Karpas-422 (cell line): Measurements from ENCODE around the gene BICC1. TPM values are rescaled to one million over a fixed set of nuclear protein-coding genes. Genes with fewer than 3 reads are reported as not detected.

Experiments used
- DNase-seq: peaks from one replicate; pipeline ENCODE4 v3.0.0-alpha.2; 2015
- H2AFZ ChIP-seq: fragments of 200-600 bp; sonication (generic); 2 replicates; pipeline ENCODE4 v1.6.1; 2014; ENCODE audit warnings: antibody characterized with exemption, low read length, mixed read lengths
- H3K27ac ChIP-seq: fragments of 200-600 bp; sonication (generic); 2 replicates; pipeline ENCODE4 v1.5.1; 2014; ENCODE audit warnings: mild to moderate bottlenecking, low read length, moderate library complexity
- H3K27me3 ChIP-seq: fragments of 200-600 bp; sonication (generic); 2 replicates; pipeline ENCODE4 v1.6.1; 2014; ENCODE audit warnings: low read length, mixed read lengths
- H3K36me3 ChIP-seq: fragments of 200-600 bp; sonication (generic); 2 replicates; pipeline ENCODE4 v1.6.1; 2014; ENCODE audit warnings: low read length, mixed read lengths; ENCODE audit not compliant: insufficient read depth
- H3K4me1 ChIP-seq: fragments of 200-600 bp; sonication (generic); 2 replicates; pipeline ENCODE4 v1.6.1; 2014; ENCODE audit warnings: mild to moderate bottlenecking, low read length, mixed read lengths
- H3K4me2 ChIP-seq: fragments of 200-600 bp; sonication (generic); 2 replicates; pipeline ENCODE4 v1.6.1; 2014; ENCODE audit warnings: low read length, low read depth, mild to moderate bottlenecking; ENCODE audit not compliant: poor library complexity, severe bottlenecking
- H3K4me3 ChIP-seq: fragments of 200-600 bp; sonication (generic); 2 replicates; pipeline ENCODE4 v1.5.1; 2014; ENCODE audit warnings: mild to moderate bottlenecking, antibody characterized with exemption, low read length, mixed read lengths
- H3K79me2 ChIP-seq: fragments of 200-600 bp; sonication (generic); 2 replicates; pipeline ENCODE4 v1.6.1; 2014; ENCODE audit warnings: mild to moderate bottlenecking, low read length, mixed read lengths
- H3K9ac ChIP-seq: fragments of 200-600 bp; sonication (generic); 2 replicates; pipeline ENCODE4 v1.6.0; 2014; ENCODE audit warnings: low read length
- H3K9me2 ChIP-seq: fragments of 200-600 bp; sonication (generic), shearing (Covaris generic); replicated peaks from 2 replicates; pipeline ENCODE4 v1.6.0; 2014; ENCODE audit warnings: mild to moderate bottlenecking, low read length, moderate library complexity; ENCODE audit not compliant: insufficient read depth
- H3K9me3 ChIP-seq: fragments of 300-700, 200-600 bp; sonication (generic); 2 replicates; pipeline ENCODE4 v1.6.1; 2014; ENCODE audit warnings: low read length, mixed read lengths
- H4K20me1 ChIP-seq: fragments of 200-600 bp; sonication (generic); 2 replicates; pipeline ENCODE4 v1.6.1; 2014; ENCODE audit warnings: mild to moderate bottlenecking, antibody characterized with exemption, low read length, low read depth; ENCODE audit not compliant: insufficient read depth
- total RNA-seq: library from RNA; depleted of rRNA; stranded (reverse); fragments of >200 nt; shearing (Covaris generic); gene quantifications from 2 replicates; pipeline ENCODE4 v1.2.3, GENCODE V29; 2014; ENCODE audit warnings: low replicate concordance; rRNA removed

BICC1 gene
- not detected in 2 replicates for total RNA-seq

- Histone ChIP-seq H3K4me1 (no peaks in the 10 kb centered on the region), H2AFZ (no peak within 1 kb of the TSS), H3K9ac (no peak within 1 kb of the TSS), H3K9me3 (no peaks in the 10 kb centered on the region), H3K9me2 (no peaks in the 10 kb centered on the region), H3K36me3 (no peaks in the 10 kb centered on the region), H3K79me2 (no peaks in the 10 kb centered on the region), H3K27me3 (no peaks in the 10 kb centered on the region), H4K20me1 (no peaks in the 10 kb centered on the region), H3K4me3 (no peak within 1 kb of the TSS), H3K4me2 (no peak within 1 kb of the TSS), H3K27ac (no peak within 1 kb of the TSS)
- no peak for DNase-seq
Measured at GRCh38 chr10:58512491-58513187, at the start of gene BICC1. Gene BICC1, plus strand, starts transcription at chr10:58512872. Its CDS starts 272 bp downstream, at chr10:58513144.

GRCh38 chr10:58464956-58465355, 47.7 kb upstream of the BICC1 start:
- Histone ChIP-seq H3K4me2 (no peak overlapping the region), H3K4me3 (no peak overlapping the region), H3K9ac (no peak overlapping the region), H2AFZ (no peak overlapping the region), H3K27me3 (no peaks in the 10 kb centered on the region), H3K9me2 (no peaks in the 10 kb centered on the region), H3K27ac (no peak overlapping the region), H3K9me3 (no peaks in the 10 kb centered on the region), H3K36me3 (no peaks in the 10 kb centered on the region), H3K4me1 (no peaks in the 10 kb centered on the region), H3K79me2 (no peaks in the 10 kb centered on the region), H4K20me1 (no peaks in the 10 kb centered on the region)
- DNase-seq = no peak

- Histone ChIP-seq H3K9me3 (no peaks in the 10 kb centered on the region), H3K4me2 (no peak overlapping the region), H2AFZ (no peak overlapping the region), H3K9me2 (no peaks in the 10 kb centered on the region), H3K4me1 (no peaks in the 10 kb centered on the region), H3K36me3 (no peaks in the 10 kb centered on the region), H3K27me3 (no peaks in the 10 kb centered on the region), H4K20me1 (no peaks in the 10 kb centered on the region), H3K79me2 (no peaks in the 10 kb centered on the region), H3K27ac (no peak overlapping the region), H3K4me3 (no peak overlapping the region), H3K9ac (no peak overlapping the region)
- no peak for DNase-seq
Measured at GRCh38 chr10:58465629-58466028, 47.0 kb upstream of the BICC1 start.

- H3K27ac ChIP-seq = no peak overlapping the region
- no peaks in the 10 kb centered on the region for H3K4me1 ChIP-seq
- H3K27me3 ChIP-seq = no peaks in the 10 kb centered on the region
- H2AFZ ChIP-seq = no peak overlapping the region
- H3K9me2 ChIP-seq = no peaks in the 10 kb centered on the region
- H3K4me3 ChIP-seq = no peak overlapping the region
- H3K9ac ChIP-seq = no peak overlapping the region
- no peaks in the 10 kb centered on the region for H3K36me3 ChIP-seq
- DNase-seq = no peak
- no peaks in the 10 kb centered on the region for H3K79me2 ChIP-seq
- no peak overlapping the region for H3K4me2 ChIP-seq
- no peaks in the 10 kb centered on the region for H4K20me1 ChIP-seq
- no peaks in the 10 kb centered on the region for H3K9me3 ChIP-seq
Measured at GRCh38 chr10:58467931-58468635, 44.6 kb upstream of the BICC1 start.

- Histone ChIP-seq H2AFZ (no peak overlapping the region), H3K9me2 (no peaks in the 10 kb centered on the region), H3K4me3 (no peak overlapping the region), H3K27me3 (no peaks in the 10 kb centered on the region), H3K9me3 (no peaks in the 10 kb centered on the region), H3K4me2 (no peak overlapping the region), H3K9ac (no peak overlapping the region), H3K27ac (no peak overlapping the region), H4K20me1 (no peaks in the 10 kb centered on the region), H3K79me2 (no peaks in the 10 kb centered on the region), H3K4me1 (no peaks in the 10 kb centered on the region), H3K36me3 (no peaks in the 10 kb centered on the region)
- DNase-seq = no peak
Measured at GRCh38 chr10:58473976-58474375, 38.7 kb upstream of the BICC1 start.

GRCh38 chr10:58475322-58476277, 37.1 kb upstream of the BICC1 start:
- no peak overlapping the region for H3K9ac ChIP-seq
- no peak for DNase-seq
- no peak overlapping the region for H3K4me2 ChIP-seq
- H3K27ac ChIP-seq = no peak overlapping the region
- H3K4me1 ChIP-seq = no peaks in the 10 kb centered on the region
- H2AFZ ChIP-seq = no peak overlapping the region
- H3K9me3 ChIP-seq = no peaks in the 10 kb centered on the region
- H4K20me1 ChIP-seq = no peaks in the 10 kb centered on the region
- no peak overlapping the region for H3K4me3 ChIP-seq
- H3K9me2 ChIP-seq = no peaks in the 10 kb centered on the region
- H3K36me3 ChIP-seq = no peaks in the 10 kb centered on the region
- H3K79me2 ChIP-seq = no peaks in the 10 kb centered on the region
- no peaks in the 10 kb centered on the region for H3K27me3 ChIP-seq

- Histone ChIP-seq H3K9me2 (no peaks in the 10 kb centered on the region), H3K27me3 (no peaks in the 10 kb centered on the region), H3K36me3 (no peaks in the 10 kb centered on the region), H3K27ac (no peak overlapping the region), H3K79me2 (no peaks in the 10 kb centered on the region), H3K4me1 (no peaks in the 10 kb centered on the region), H3K9ac (no peak overlapping the region), H3K4me2 (no peak overlapping the region), H2AFZ (no peak overlapping the region), H3K9me3 (no peaks in the 10 kb centered on the region), H4K20me1 (no peaks in the 10 kb centered on the region), H3K4me3 (no peak overlapping the region)
- DNase-seq = no peak
Measured at GRCh38 chr10:58477122-58477521, 35.5 kb upstream of the BICC1 start.

GRCh38 chr10:58477902-58478301, 34.8 kb upstream of the BICC1 start:
- no peak overlapping the region for H2AFZ ChIP-seq
- no peaks in the 10 kb centered on the region for H3K4me1 ChIP-seq
- H3K27me3 ChIP-seq = no peaks in the 10 kb centered on the region
- H3K9me2 ChIP-seq = no peaks in the 10 kb centered on the region
- no peaks in the 10 kb centered on the region for H4K20me1 ChIP-seq
- no peak overlapping the region for H3K27ac ChIP-seq
- H3K9me3 ChIP-seq = no peaks in the 10 kb centered on the region
- no peak overlapping the region for H3K4me2 ChIP-seq
- no peak for DNase-seq
- H3K36me3 ChIP-seq = no peaks in the 10 kb centered on the region
- no peaks in the 10 kb centered on the region for H3K79me2 ChIP-seq
- no peak overlapping the region for H3K9ac ChIP-seq
- H3K4me3 ChIP-seq = no peak overlapping the region
